Central memory CD8-positive, alpha-beta T cell (primary cell): Measurements from ENCODE around the gene SZT2.
"Not testable (repeated sequence)": the region's sequence is repeated elsewhere in the genome, so short reads cannot be mapped to it uniquely, and the experiment has no call there.

ENCODE experiments used
- ATAC-seq: fragments of 150-1000 bp; cut with Tn5 transposase; replicated peaks from 2 replicates; pipeline ENCODE4 v1.10.0; 2022; ENCODE audit warnings: mild to moderate bottlenecking, moderate FRiP score, moderate number of reproducible peaks; ENCODE audit not compliant: poor library complexity, severe bottlenecking; ENCODE audit errors: extremely low read depth
- DNase-seq, 2 donors: peaks; one replicate each; pipeline ENCODE4 v3.0.0; 2021; ENCODE audit warnings: low spot score in 2 of 2
- H3K27ac Mint-ChIP-seq: one replicate; pipeline ENCODE4 v1.8.0; 2022; ENCODE audit warnings: low read depth, mild to moderate bottlenecking, moderate library complexity, mixed read lengths
- H3K27me3 Mint-ChIP-seq: one replicate; pipeline ENCODE4 v1.8.0; 2022; ENCODE audit warnings: mixed read lengths
- H3K36me3 Mint-ChIP-seq: one replicate; pipeline ENCODE4 v1.8.0; 2022; ENCODE audit warnings: mild to moderate bottlenecking, moderate library complexity, mixed read lengths; ENCODE audit not compliant: insufficient read depth
- H3K4me1 Mint-ChIP-seq: one replicate; pipeline ENCODE4 v1.8.0; 2022; ENCODE audit warnings: mixed read lengths
- H3K4me3 Mint-ChIP-seq: one replicate; pipeline ENCODE4 v1.8.0; 2022; ENCODE audit warnings: mild to moderate bottlenecking, moderate library complexity, mixed read lengths
- H3K9me3 Mint-ChIP-seq: one replicate; pipeline ENCODE4 v1.8.0; 2022; ENCODE audit warnings: mixed read lengths

The SZT2 gene

GRCh38 chr1:43493661-43494450, 104.2 kb downstream of the SZT2 start:
- H3K9me3 Mint-ChIP-seq: peaks cover 12% of the 10 kb centered on the region
- no peak overlapping the region for H3K4me3 Mint-ChIP-seq
- H3K27me3 Mint-ChIP-seq: peaks cover 32% of the 10 kb centered on the region
- no peaks in the 10 kb centered on the region for H3K36me3 Mint-ChIP-seq
- no peak overlapping the region for H3K27ac Mint-ChIP-seq
- DNase-seq (no peak), ATAC-seq (no peak)
- H3K4me1 Mint-ChIP-seq: no peaks in the 10 kb centered on the region

- DNase-seq (no peak), ATAC-seq (no peak)
- H3K27me3 Mint-ChIP-seq: peaks cover 42% of the 10 kb centered on the region
- H3K4me3 Mint-ChIP-seq: no peak overlapping the region
- H3K36me3 Mint-ChIP-seq: no peaks in the 10 kb centered on the region
- peaks cover 8% of the 10 kb centered on the region for H3K9me3 Mint-ChIP-seq
- no peak overlapping the region for H3K27ac Mint-ChIP-seq
- no peaks in the 10 kb centered on the region for H3K4me1 Mint-ChIP-seq
These were observed 105.5 kb downstream of the SZT2 start for GRCh38 chr1:43495204-43495603.

GRCh38 chr1:43499898-43500297, 110.2 kb downstream of the SZT2 start:
- H3K4me3 Mint-ChIP-seq: no peak overlapping the region

GRCh38 chr1:43501806-43502205, 112.1 kb downstream of the SZT2 start:
- DNase-seq, ATAC-seq, H3K4me3 Mint-ChIP-seq, H3K4me1 Mint-ChIP-seq, H3K36me3 Mint-ChIP-seq, H3K9me3 Mint-ChIP-seq, H3K27ac Mint-ChIP-seq: not testable (repeated sequence)
- H3K27me3 Mint-ChIP-seq: peaks cover 60% of the 10 kb centered on the region

More at GRCh38 chr1:43499898-43500297, 110.2 kb downstream of the SZT2 start:
- Mint-ChIP-seq H3K9me3 (no peaks in the 10 kb centered on the region), H3K36me3 (no peaks in the 10 kb centered on the region), H3K27ac (no peak overlapping the region), H3K4me1 (no peaks in the 10 kb centered on the region), H3K27me3 (peaks cover 51% of the 10 kb centered on the region)
- DNase-seq (no peak), ATAC-seq (no peak)

- no peaks in the 10 kb centered on the region for H3K9me3 Mint-ChIP-seq
- DNase-seq (no peak), ATAC-seq (no peak)
- no peak overlapping the region for H3K27ac Mint-ChIP-seq
- no peaks in the 10 kb centered on the region for H3K36me3 Mint-ChIP-seq
- no peak overlapping the region for H3K4me3 Mint-ChIP-seq
- peaks cover 67% of the 10 kb centered on the region for H3K27me3 Mint-ChIP-seq
- no peaks in the 10 kb centered on the region for H3K4me1 Mint-ChIP-seq
These were observed 113.8 kb downstream of the SZT2 start for GRCh38 chr1:43503534-43503933.
